Measurements from ENCODE around the gene COL1A2.

The COL1A2 gene

DNA sequence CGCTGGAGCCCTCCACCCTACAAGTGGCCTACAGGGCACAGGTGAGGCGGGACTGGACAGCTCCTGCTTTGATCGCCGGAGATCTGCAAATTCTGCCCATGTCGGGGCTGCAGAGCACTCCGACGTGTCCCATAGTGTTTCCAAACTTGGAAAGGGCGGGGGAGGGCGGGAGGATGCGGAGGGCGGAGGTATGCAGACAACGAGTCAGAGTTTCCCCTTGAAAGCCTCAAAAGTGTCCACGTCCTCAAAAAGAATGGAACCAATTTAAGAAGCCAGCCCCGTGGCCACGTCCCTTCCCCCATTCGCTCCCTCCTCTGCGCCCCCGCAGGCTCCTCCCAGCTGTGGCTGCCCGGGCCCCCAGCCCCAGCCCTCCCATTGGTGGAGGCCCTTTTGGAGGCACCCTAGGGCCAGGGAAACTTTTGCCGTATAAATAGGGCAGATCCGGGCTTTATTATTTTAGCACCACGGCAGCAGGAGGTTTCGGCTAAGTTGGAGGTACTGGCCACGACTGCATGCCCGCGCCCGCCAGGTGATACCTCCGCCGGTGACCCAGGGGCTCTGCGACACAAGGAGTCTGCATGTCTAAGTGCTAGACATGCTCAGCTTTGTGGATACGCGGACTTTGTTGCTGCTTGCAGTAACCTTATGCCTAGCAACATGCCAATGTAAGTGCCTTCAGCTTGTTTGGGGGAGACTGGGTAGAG, at the start of gene COL1A2:
Gene COL1A2 (plus strand): TSS at position 459 of the 704 bp plus-strand sequence. CDS start 137 bp downstream, at position 596.
- FAIRE-seq, result no peak

DNA sequence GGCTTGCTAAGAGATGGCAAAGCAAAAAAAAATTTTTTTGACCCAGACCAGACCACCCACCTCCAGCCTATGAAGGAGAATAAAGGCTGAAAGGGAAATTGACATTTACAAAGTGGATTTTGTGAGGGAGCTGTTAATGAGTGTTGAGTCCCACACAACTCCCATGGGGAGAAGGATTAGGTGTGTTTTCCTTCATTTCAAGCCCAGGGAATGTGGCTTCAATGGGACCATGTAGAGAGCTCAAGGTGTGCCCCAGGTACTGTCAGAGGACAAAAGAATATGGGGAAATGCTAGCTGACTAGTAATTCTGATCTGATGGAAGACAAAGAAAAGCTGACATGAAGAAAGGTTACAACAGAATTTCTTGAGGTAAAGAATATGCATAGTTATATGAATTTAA, 48.8 kb upstream of the COL1A2 start:
- FAIRE-seq, result no peak

DNA sequence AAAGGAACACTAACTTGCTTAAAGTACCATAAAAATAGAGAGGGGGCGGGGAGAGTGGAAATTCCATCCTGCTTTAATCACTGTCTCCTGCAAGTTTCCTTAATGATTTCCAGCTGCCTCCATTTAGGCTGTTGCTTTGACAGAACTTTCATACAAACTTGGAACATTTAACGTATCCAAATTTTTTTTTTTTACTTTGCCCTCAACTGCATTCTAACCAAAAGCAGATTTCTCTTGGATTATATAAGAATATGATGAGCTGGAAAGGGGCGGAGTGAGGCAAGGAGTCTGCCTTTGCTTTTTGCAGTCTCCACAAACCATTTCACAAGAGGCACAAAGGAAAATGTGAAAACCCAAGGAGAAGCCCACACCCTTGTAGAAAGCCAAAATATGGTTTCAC, 46.6 kb upstream of the COL1A2 start:
- no peak for FAIRE-seq

DNA sequence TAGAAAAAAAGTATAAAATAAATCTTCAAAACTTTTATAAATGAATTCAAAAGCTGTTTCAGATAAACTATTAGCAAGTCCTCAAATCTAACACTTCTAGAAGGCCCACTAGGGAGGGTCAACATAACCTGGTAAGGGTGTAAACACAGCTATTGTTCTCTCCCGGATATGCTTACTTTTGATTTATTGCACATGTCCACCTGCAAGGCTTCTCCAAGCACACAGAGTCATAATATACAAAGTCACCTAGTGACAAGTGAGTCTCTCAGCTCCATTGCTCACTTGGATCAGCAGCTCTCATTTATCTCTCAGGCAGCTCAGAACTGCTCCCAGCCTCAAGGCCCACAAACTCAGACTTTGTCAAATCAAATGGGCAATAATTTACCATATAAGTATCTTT, 44.0 kb upstream of the COL1A2 start:
- FAIRE-seq, result no peak

GRCh38 chr7:94351703-94352102, 43.0 kb upstream of the COL1A2 start:
- FAIRE-seq, result no peak

- no peak for FAIRE-seq
Measured at GRCh38 chr7:94352887-94353286, 41.8 kb upstream of the COL1A2 start.

GRCh38 chr7:94354953-94355352, 39.7 kb upstream of the COL1A2 start:
- no peak for FAIRE-seq

DNA sequence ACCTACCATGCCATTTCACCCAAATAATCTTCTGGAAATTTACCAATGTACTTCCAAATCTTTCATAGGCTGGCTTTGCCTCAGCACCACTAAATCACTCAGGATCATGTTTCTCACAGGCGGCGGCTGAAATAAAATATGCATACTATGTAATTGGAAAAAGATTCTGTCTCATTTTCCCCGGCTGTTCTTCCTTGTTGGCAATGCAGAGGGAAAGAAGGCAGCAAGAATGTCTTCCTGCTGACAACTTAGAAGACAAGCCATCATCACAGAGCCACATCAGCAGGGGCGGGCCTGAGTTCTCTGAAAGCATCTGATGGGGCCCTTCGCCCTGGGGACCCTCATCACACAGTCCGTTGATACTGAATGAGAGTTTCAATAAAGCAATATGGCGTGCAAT, 39.2 kb upstream of the COL1A2 start:
- no peak for FAIRE-seq

- no peak for FAIRE-seq
Measured at GRCh38 chr7:94357076-94357475, 37.6 kb upstream of the COL1A2 start.

- no peak for FAIRE-seq
Measured at GRCh38 chr7:94360926-94361325, 33.8 kb upstream of the COL1A2 start.

DNA sequence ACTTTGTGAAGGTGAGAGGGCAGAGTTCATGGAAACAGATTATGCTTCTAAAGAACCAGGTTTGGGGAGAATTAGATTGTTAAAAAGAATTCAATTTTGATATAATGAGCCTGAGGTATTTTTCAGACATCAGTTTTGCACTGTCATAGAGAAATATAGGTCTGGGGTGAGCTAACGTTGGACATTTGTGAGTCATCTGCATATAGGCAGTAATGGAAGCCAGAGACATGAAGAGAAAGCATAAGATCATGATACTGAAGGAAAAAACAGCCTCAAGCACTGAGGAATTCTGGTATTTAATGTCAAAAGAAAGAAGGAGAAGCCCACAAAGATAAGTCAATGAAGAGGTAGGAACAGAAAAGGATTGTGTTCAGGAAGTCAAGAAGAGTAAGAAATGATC, 32.4 kb upstream of the COL1A2 start:
- FAIRE-seq, result no peak

GRCh38 chr7:94364816-94365215, 29.9 kb upstream of the COL1A2 start:
- FAIRE-seq, result no peak

DNA sequence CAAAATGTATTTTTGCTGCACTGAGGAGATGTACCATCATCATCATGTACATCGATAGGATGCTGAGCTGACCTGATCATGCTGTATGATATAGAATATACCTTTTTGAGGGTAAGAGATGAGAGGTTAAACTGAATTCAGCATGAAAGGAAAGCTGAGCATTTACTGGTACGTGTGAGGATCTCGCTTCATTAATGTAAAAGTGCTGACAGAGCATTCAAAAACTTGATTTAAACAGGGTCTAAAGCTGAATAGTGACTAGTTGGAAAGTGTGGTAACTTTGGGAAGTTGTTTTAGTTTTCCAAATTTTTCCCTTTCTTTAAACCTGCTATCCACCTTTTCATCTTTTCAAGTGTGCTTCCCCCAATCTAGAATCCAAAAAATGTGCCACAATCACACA, 28.5 kb upstream of the COL1A2 start:
- FAIRE-seq, result no peak

DNA sequence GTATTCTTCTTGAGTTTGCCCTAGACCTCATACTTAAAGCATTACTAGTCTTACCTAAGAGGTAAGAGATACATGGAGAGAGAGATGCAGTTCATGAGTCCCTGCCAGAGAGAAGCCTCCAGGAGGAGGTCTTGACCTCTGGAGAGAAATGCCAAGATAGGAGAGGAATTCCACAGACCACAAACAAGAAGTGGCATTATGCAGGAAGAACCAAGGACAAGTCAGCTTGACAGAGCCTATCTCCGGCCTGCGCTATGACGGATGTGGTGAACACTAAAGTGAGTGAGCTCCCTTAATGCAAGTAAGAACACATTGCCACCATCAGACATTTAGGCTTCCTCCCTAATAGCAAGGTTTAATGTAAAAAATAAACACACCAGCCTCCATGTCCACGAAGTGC, 27.9 kb upstream of the COL1A2 start:
- FAIRE-seq, result no peak

DNA sequence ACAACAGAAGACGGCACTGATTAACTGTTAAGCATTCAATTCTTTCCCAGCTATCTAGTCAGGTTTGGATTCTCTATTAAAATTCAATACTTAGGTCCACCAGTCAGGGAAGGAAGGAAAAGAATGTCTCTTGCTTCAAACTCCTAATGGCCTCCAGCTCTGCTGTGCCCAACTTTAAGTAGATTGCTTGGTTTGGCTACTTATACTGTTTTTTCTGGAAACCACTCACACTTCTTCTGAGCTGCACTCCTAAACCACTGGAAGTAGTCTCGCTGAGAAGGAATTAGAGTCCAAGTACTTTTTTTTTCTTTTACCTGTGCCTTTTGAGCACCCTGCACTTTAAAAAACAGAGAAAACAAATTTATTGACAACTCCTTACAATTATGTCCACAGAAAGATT, 26.7 kb upstream of the COL1A2 start:
- FAIRE-seq, result no peak

DNA sequence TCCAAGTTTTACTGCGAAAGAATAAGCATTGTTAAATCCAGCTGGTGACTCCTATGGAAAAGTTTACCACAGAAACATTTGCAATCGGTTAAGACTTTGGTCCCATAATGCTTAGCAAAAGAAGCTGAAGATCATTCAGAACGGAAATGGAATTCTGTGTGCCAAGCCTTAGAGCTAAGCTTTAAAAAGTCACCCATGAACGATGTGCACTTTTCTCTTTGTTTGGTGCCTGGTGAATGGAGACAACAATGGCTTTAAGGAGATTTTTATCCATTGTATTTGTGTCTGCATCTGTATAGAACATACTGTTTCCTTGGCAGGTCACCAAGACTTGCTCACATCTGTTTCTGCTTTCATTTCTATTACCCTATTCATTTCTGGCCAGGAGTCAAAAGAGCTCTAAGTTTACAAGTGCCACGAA, 26.3 kb upstream of the COL1A2 start:
- no peak for FAIRE-seq

DNA sequence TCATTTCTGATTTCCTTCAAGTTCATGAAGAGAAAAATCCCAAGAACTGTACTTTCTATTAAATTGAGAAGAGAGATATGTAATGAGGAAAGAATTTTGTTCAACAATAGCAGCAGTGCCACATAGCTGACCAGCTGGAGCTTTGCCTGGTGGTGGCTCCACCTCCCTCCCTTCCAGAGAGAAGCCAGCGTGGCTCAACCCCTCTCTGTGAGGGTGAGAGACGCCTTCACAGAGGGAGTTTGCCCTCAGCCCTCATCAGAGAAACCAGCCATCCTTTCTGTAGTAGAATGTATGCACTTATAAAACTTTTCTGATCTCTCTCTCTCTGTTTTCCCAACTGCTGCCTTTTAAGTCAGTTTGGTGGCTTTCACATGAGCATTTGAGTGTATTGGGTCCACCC, 20.5 kb upstream of the COL1A2 start:
- FAIRE-seq, result no peak

DNA sequence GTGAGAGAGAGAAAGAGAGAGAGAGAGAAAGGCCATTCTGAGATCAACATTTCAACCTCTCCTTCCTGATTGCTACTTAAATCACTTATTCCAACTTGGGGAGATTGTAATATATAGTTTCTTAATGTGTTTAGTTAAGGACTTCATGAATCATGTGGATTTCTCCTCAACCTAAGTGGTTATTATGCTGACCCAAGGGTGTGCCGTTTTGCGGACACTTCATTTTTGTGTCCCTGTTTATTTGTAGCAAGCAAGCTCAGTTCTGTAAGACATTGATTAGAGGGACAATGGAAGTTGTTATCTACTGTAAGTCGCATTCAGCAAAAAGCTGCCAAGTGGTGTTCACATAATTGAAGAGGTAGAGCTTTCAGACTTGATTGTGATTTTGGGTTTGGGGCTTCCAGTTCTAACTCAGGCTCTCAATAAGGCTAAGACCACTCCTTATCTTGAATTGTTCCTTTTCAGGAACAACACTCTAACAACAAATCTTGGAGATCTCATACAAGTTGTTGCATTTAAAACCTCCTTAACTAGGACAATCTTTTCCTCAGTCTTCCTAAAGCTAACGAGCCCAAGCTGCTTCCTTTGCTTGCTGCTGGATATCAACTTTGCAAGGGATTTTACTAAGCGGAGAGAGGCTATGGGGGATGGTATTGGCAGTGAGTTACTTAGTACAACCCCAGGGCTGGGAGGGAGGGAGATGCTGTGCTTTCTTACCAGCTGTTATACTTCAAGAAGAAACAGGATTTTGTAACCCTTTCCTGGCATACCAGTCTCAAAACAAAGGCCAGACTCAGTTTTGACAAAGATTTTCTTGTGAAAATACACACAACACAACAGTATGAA, 19.8 kb upstream of the COL1A2 start:
- FAIRE-seq, result no peak

DNA sequence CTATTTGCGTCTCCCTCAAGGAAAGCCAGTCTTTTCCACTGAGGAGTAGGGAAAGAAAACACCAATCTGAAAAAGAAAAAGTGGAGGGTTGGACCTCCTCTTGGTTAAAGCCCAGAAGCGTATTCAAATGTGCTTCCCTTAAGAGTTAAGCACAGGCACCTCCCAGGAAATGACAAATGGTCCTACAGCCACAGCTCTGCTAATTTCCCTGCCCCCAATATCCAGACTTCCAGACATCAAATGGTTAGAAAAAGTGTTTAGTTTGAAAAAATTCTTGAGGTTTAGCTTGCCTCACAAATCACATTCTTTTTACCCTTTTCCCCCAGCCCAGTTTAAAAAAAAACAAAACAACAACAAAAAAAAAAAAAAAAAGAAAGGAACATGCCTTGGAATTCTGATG, 19.0 kb upstream of the COL1A2 start:
- FAIRE-seq, result no peak

DNA sequence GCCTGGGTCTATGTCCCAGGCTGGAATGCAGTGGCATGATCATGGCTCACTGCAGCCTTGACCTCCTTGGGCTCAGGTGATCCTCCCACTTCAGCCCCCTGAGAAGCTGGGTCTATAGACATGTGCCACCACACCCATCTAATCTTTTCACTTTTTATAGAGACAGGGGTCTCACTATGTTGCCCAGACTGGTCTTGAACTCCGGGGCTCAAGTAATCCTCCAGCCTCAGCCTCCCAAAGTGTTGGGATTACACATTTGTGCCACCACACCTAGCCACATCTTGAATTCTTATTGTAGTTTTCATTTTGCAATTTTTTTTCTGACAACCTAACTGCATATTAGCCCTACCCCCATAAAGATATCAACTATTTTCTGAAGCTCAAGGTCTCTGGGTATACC, 18.4 kb upstream of the COL1A2 start:
- no peak for FAIRE-seq

DNA sequence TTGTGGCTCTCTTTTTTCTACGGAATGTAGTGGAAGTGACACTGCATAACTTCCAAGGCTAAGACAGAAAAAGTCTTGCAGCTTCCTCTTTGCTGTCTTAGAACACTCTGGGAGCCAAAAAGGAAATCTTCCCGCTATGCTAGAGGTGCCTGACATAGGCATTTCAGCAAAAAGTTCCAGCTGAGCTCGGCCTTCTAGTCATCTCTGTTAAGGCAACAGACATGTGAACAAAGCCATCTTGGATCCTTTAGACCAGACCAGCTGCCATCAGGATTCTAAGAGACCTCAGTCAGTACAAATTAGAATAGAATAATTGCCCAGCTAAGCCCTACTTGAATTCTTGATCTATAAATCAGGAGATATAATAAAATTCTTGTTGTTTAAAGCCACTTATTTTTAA, 16.3 kb upstream of the COL1A2 start:
- FAIRE-seq, result no peak

- no peak for FAIRE-seq
Measured at GRCh38 chr7:94380264-94380663, 14.4 kb upstream of the COL1A2 start.

- no peak for FAIRE-seq
Measured at GRCh38 chr7:94382132-94382531, 12.6 kb upstream of the COL1A2 start.

GRCh38 chr7:94382746-94383145, 11.9 kb upstream of the COL1A2 start:
- no peak for FAIRE-seq

DNA sequence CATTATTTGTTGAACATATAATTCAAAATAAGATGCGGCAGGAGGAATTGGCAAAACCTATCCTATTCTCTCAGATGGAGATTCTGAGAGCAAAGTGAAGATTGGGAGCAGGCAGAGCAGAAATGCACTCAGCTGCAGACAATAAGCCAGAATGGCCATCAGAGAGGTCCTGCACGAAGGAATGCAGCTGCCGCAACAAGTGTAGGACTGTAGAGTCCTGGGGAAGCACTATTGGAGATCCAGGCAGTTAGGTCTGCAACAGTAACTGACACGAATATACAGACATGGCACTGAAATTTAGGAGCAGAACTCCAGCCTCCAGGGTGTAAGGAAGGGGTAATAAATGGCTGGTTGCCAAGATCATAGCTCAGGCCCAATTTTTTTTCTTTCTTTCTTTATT, 10.4 kb upstream of the COL1A2 start:
- no peak for FAIRE-seq
